Endothelial cell of umbilical vein (primary cell): ENCODE data around the gene TNFSF18.

ENCODE experiments used
- CTCF ChIP-seq, 2 donors: IDR thresholded peaks; 1 replicate in 1 of 2; 2 replicates in 1 of 2; pipeline ENCODE4 v1.5.1; 2011; ENCODE audit warnings: low read length in 2 of 2, mild to moderate bottlenecking in 2 of 2, moderate library complexity in 2 of 2, control low read depth in 1 of 2, inconsistent platforms in 1 of 2, low read depth in 1 of 2; ENCODE audit not compliant: insufficient read depth in 1 of 2; ENCODE audit errors: extremely low read depth in 1 of 2
- EZH2 ChIP-seq: IDR thresholded peaks from 2 replicates; pipeline ENCODE4 v1.6.1; 2012; ENCODE audit warnings: borderline replicate concordance, low read depth, mild to moderate bottlenecking, moderate library complexity, low read length, inconsistent platforms; ENCODE audit not compliant: severe bottlenecking
- GATA2 ChIP-seq: IDR thresholded peaks from 2 replicates; pipeline ENCODE4 v1.7.0; 2011; ENCODE audit warnings: low read depth, mild to moderate bottlenecking, moderate library complexity, mixed read lengths, low read length; ENCODE audit not compliant: insufficient read length, insufficient read depth
- POLR2A ChIP-seq: IDR thresholded peaks from 2 replicates; pipeline ENCODE4 v1.6.1; 2012; ENCODE audit warnings: low read depth, mild to moderate bottlenecking, control low read depth, low read length
- POLR2AphosphoS5 ChIP-seq: IDR thresholded peaks from 2 replicates; pipeline ENCODE4 v1.6.1; 2012; ENCODE audit warnings: low read depth, mild to moderate bottlenecking, control low read depth, low read length, moderate library complexity; ENCODE audit not compliant: insufficient read depth

GRCh38 chr1:173039626-173040025, 11.1 kb downstream of the TNFSF18 start:
- TF ChIP-seq CTCF (IDR thresholded peaks at IDR 0.05; ENCODE audit: extremely low read depth in 1 of 2, insufficient read depth in 1 of 2, low read depth in 1 of 2, low read length in 2 of 2) = no peak
- TF ChIP-seq EZH2 = no peak
- TF ChIP-seq POLR2A = no peak
- TF ChIP-seq GATA2 = no peak
- TF ChIP-seq POLR2AphosphoS5 = no peak
